Panc1 (cell line): ENCODE measurements around the gene ZYG11B. TPM values are rescaled to one million over a fixed set of nuclear protein-coding genes. Genes with fewer than 3 reads are reported as not detected.
"Not testable (repeated sequence)": the region's sequence is repeated elsewhere in the genome, so short reads cannot be mapped to it uniquely, and the experiment has no call there.

ENCODE experiments used
- ATAC-seq: fragments of 200-7000 bp; cut with Tn5 transposase; 2 replicates; pipeline ENCODE4 v1.9.1; 2020; ENCODE audit warnings: mild to moderate bottlenecking, moderate library complexity
- BruUV-seq: library from RNA; stranded (reverse); fragments of 400-500 nt; replicated peaks from 2 replicates; lab custom pipeline; 2021; lab: Mats Ljungman, UMichigan
- CTCF ChIA-PET: fragments of 300-600 bp; sonication (Branson Sonifier 250); formaldehyde crosslinking; loops from one replicate; lab custom pipeline; 2022; ENCODE audit warnings: antibody characterized with exemption; lab: Charles Lee
- POLR2A ChIA-PET: fragments of 300-600 bp; sonication (Branson Sonifier 250); formaldehyde crosslinking; loops from one replicate; lab custom pipeline; 2022; ENCODE audit warnings: antibody characterized with exemption; lab: Charles Lee
- DNase-seq: peaks from one replicate; pipeline ENCODE4 v3.0.0-alpha.2; 2010; ENCODE audit warnings: low read depth, low spot score
- H3K27ac ChIP-seq: 2 replicates; pipeline ENCODE4 v1.5.1; 2011; ENCODE audit warnings: mild to moderate bottlenecking, low read length, inconsistent platforms
- H3K27me3 ChIP-seq: fragments of 200-500 bp; sonication (Bioruptor generic); 2 replicates; pipeline ENCODE4 v1.6.0; 2014; ENCODE audit warnings: low read length, inconsistent platforms; ENCODE audit not compliant: control insufficient read depth, insufficient read depth
- H3K36me3 ChIP-seq: fragments of 200-500 bp; sonication (Bioruptor generic); 2 replicates; pipeline ENCODE4 v1.5.1; 2014; ENCODE audit warnings: inconsistent platforms, mild to moderate bottlenecking, low read length, moderate library complexity; ENCODE audit not compliant: control insufficient read depth, insufficient read depth
- H3K4me1 ChIP-seq: 2 replicates; pipeline ENCODE4 v1.5.1; 2011; ENCODE audit warnings: inconsistent platforms, mild to moderate bottlenecking, low read length, moderate library complexity; ENCODE audit not compliant: control insufficient read depth, insufficient read depth
- H3K4me3 ChIP-seq, 2 experiments: 2 replicates each; pipeline ENCODE4 v1.5.1; 2011 to 2012; ENCODE audit warnings: low read depth in 2 of 2, low read length in 2 of 2, mild to moderate bottlenecking in 2 of 2, inconsistent platforms in 1 of 2, moderate library complexity in 1 of 2
- H3K9me3 ChIP-seq: fragments of 200-500 bp; sonication (Bioruptor generic); 2 replicates; pipeline ENCODE4 v1.5.1; 2014; ENCODE audit warnings: low read depth, mild to moderate bottlenecking, inconsistent platforms, low read length, moderate library complexity; ENCODE audit not compliant: control insufficient read depth, insufficient read depth
- CTCF ChIP-seq: fragments of 450-650 bp; IDR thresholded peaks from 2 replicates; pipeline ENCODE4 v1.5.1; 2017; ENCODE audit warnings: mild to moderate bottlenecking
- POLR2AphosphoS5 ChIP-seq: IDR thresholded peaks from 2 replicates; pipeline ENCODE4 v1.6.1; 2012; ENCODE audit warnings: mild to moderate bottlenecking, low read depth, low read length, moderate library complexity
- REST ChIP-seq, 2 experiments: IDR thresholded peaks; 2 replicates each; pipeline ENCODE4 v1.6.1; 2011 to 2012; ENCODE audit warnings: low read depth in 2 of 2, control low read depth in 1 of 2, low read length in 1 of 2, mild to moderate bottlenecking in 1 of 2, moderate library complexity in 1 of 2; ENCODE audit not compliant: insufficient read depth in 1 of 2
- SIN3A ChIP-seq: IDR thresholded peaks from 2 replicates; pipeline ENCODE4 v1.6.1; 2012; ENCODE audit warnings: low read depth, mild to moderate bottlenecking, low read length, moderate library complexity, borderline replicate concordance; ENCODE audit not compliant: insufficient read depth
- TCF7L2 ChIP-seq: IDR thresholded peaks from 2 replicates; pipeline ENCODE4 v1.6.1; 2011; ENCODE audit warnings: mild to moderate bottlenecking, low read depth, low read length, inconsistent platforms
- in situ Hi-C: cut with HindIII; loops from 2 replicates; pipeline ENCODE4 v1.10.0; 2016; ENCODE audit warnings: low sequenced_read_pairs, low pct_unique_long_range_greater_than_20kb
- intact Hi-C: fragments of 100-400 bp; cut with micrococcal nuclease; formaldehyde crosslinking; loops from one replicate; pipeline ENCODE4 v1.10.0; 2022; ENCODE audit not compliant: unreplicated experiment
- total RNA-seq: library from RNA; stranded (reverse); gene quantifications from one replicate; pipeline ENCODE4 v1.2.1, GENCODE V29; 2021; ENCODE audit not compliant: unreplicated experiment

ZYG11B gene
- total RNA-seq, 1 experiment from 2014 or later = 30.7 TPM

GRCh38 chr1:52867087-52867863 lies 141.0 kb downstream of the ZYG11B start:
- intact Hi-C loops = no loop called here
- no peak for ATAC-seq

GRCh38 chr1:52869727-52870126 lies 143.5 kb downstream of the ZYG11B start:
- intact Hi-C loops, in situ Hi-C loops, DNase-seq, H3K27ac ChIP-seq, H3K9me3 ChIP-seq, H3K27me3 ChIP-seq, ATAC-seq, POLR2A ChIA-PET, H3K4me3 ChIP-seq, CTCF ChIA-PET, BruUV-seq, H3K36me3 ChIP-seq, H3K4me1 ChIP-seq: not testable (repeated sequence)

More at GRCh38 chr1:52867087-52867863, 141.0 kb downstream of the ZYG11B start:
- POLR2A ChIA-PET = interaction anchor here (0.6 kb wide), 1 partner anchor 34 kb away, joined by 6 read pairs; no protein-coding TSS in a partner anchor
- TF ChIP-seq SIN3A (no peak), POLR2AphosphoS5 (no peak), TCF7L2 (no peak), CTCF (no peak), REST (IDR thresholded peaks at IDR 0.05; ENCODE audit: insufficient read depth in 1 of 2, low read depth in 2 of 2, low read length in 1 of 2) (no peak)
- Histone ChIP-seq H3K9me3 (no peaks in the 10 kb centered on the region), H3K27ac (no peak overlapping the region), H3K4me3 (no peak overlapping the region), H3K36me3 (no peaks in the 10 kb centered on the region), H3K27me3 (no peaks in the 10 kb centered on the region), H3K4me1 (no peaks in the 10 kb centered on the region)
- DNase-seq = no peak
- CTCF ChIA-PET = interaction anchor here (0.7 kb wide), 1 partner anchor 54 kb away, joined by 12 read pairs; the partner anchor contains the start of gene ECHDC2
- in situ Hi-C loops = no loop called here
- no TSS peak for BruUV-seq

GRCh38 chr1:52876843-52877242 lies 150.6 kb downstream of the ZYG11B start:
- DNase-seq (no peak), ATAC-seq (no peak)
- Histone ChIP-seq H3K27ac (no peak overlapping the region), H3K4me3 (no peak overlapping the region), H3K36me3 (no peaks in the 10 kb centered on the region), H3K4me1 (no peaks in the 10 kb centered on the region), H3K27me3 (no peaks in the 10 kb centered on the region), H3K9me3 (no peaks in the 10 kb centered on the region)
- in situ Hi-C loops = no loop called here
- BruUV-seq = no TSS peak
- CTCF ChIA-PET = no interaction called here
- POLR2A ChIA-PET = no interaction called here
- TF ChIP-seq TCF7L2 (no peak), CTCF (no peak), POLR2AphosphoS5 (no peak), REST (IDR thresholded peaks at IDR 0.05; ENCODE audit: insufficient read depth in 1 of 2, low read depth in 2 of 2, low read length in 1 of 2) (no peak), SIN3A (no peak)
- intact Hi-C loops = no loop called here
